ENCODE measurements around the gene RRAS2. TPM values are rescaled to one million over a fixed set of nuclear protein-coding genes. Genes with fewer than 3 reads are reported as not detected.

RRAS2 gene
- total RNA-seq, 2 donors from 2014 or later = 19.1 to 26.2 TPM

- ATAC-seq (peak; percentile 92), DNase-seq (peak; percentile 13 to 28 (median 15))
- no peak overlapping the region for H3K27ac Mint-ChIP-seq
- peak overlapping the region; percentile 81 for H3K4me3 Mint-ChIP-seq
- peaks cover 40% of the 10 kb centered on the region for H3K27me3 Mint-ChIP-seq
- H3K9me3 ChIP-seq (ENCODE audit: control insufficient read depth, low read length, poor library complexity, severe bottlenecking) = no peaks in the 10 kb centered on the region
- peaks cover 5% of the 10 kb centered on the region for H3K4me1 Mint-ChIP-seq
- peaks cover 2% of the 10 kb centered on the region for H3K36me3 Mint-ChIP-seq (ENCODE audit: low read depth)
These were observed 22.1 kb upstream of the RRAS2 start for GRCh38 chr11:14380947-14381561.

GRCh38 chr11:14380125-14380936 is 21.3 kb upstream of the RRAS2 start:
- Mint-ChIP-seq H3K4me1 (peaks cover 7% of the 10 kb centered on the region), H3K36me3 (ENCODE audit: low read depth) (peaks cover 2% of the 10 kb centered on the region), H3K27me3 (peaks cover 40% of the 10 kb centered on the region), H3K27ac (no peak overlapping the region), H3K4me3 (peak overlapping the region; percentile 81)
- DNase-seq (no peak), ATAC-seq (no peak)
- no peaks in the 10 kb centered on the region for H3K9me3 ChIP-seq (ENCODE audit: control insufficient read depth, low read length, poor library complexity, severe bottlenecking)

GRCh38 chr11:14378171-14378570 is 19.2 kb upstream of the RRAS2 start:
- Mint-ChIP-seq H3K4me3 (no peak overlapping the region), H3K36me3 (ENCODE audit: low read depth) (peaks cover 2% of the 10 kb centered on the region), H3K27ac (no peak overlapping the region), H3K4me1 (peaks cover 9% of the 10 kb centered on the region), H3K27me3 (peaks cover 40% of the 10 kb centered on the region)
- no peak for DNase-seq
- no peak for ATAC-seq
- H3K9me3 ChIP-seq (ENCODE audit: control insufficient read depth, low read length, poor library complexity, severe bottlenecking) = no peaks in the 10 kb centered on the region

- ATAC-seq = no peak
- peaks cover 9% of the 10 kb centered on the region for H3K4me1 Mint-ChIP-seq
- H3K9me3 ChIP-seq (ENCODE audit: control insufficient read depth, low read length, poor library complexity, severe bottlenecking) = no peaks in the 10 kb centered on the region
- H3K27ac Mint-ChIP-seq = no peak overlapping the region
- H3K4me3 Mint-ChIP-seq = no peak overlapping the region
- H3K27me3 Mint-ChIP-seq = peaks cover 34% of the 10 kb centered on the region
- DNase-seq = no peak
- peaks cover 2% of the 10 kb centered on the region for H3K36me3 Mint-ChIP-seq (ENCODE audit: low read depth)
These were observed 17.9 kb upstream of the RRAS2 start for GRCh38 chr11:14376920-14377319.

- H3K36me3 Mint-ChIP-seq (ENCODE audit: low read depth) = peaks cover 2% of the 10 kb centered on the region
- H3K4me1 Mint-ChIP-seq = peaks cover 3% of the 10 kb centered on the region
- no peak for ATAC-seq
- H3K9me3 ChIP-seq (ENCODE audit: control insufficient read depth, low read length, poor library complexity, severe bottlenecking) = no peaks in the 10 kb centered on the region
- no peak overlapping the region for H3K4me3 Mint-ChIP-seq
- DNase-seq = no peak
- no peak overlapping the region for H3K27ac Mint-ChIP-seq
- peaks cover 29% of the 10 kb centered on the region for H3K27me3 Mint-ChIP-seq
These were observed 16.2 kb upstream of the RRAS2 start for GRCh38 chr11:14374922-14375830.

- ATAC-seq (no peak), DNase-seq (no peak)
- no peaks in the 10 kb centered on the region for H3K9me3 ChIP-seq (ENCODE audit: control insufficient read depth, low read length, poor library complexity, severe bottlenecking)
- Mint-ChIP-seq H3K4me1 (peaks cover 3% of the 10 kb centered on the region), H3K36me3 (ENCODE audit: low read depth) (no peaks in the 10 kb centered on the region), H3K27me3 (peaks cover 21% of the 10 kb centered on the region), H3K4me3 (no peak overlapping the region), H3K27ac (no peak overlapping the region)
These were observed 15.1 kb upstream of the RRAS2 start for GRCh38 chr11:14373941-14374646.

GRCh38 chr11:14372011-14372410 is 13.0 kb upstream of the RRAS2 start:
- no peak for DNase-seq
- no peak overlapping the region for H3K4me3 Mint-ChIP-seq
- peaks cover 3% of the 10 kb centered on the region for H3K4me1 Mint-ChIP-seq
- H3K36me3 Mint-ChIP-seq (ENCODE audit: low read depth) = no peaks in the 10 kb centered on the region
- H3K27me3 Mint-ChIP-seq = peaks cover 5% of the 10 kb centered on the region
- ATAC-seq = no peak
- H3K27ac Mint-ChIP-seq = no peak overlapping the region
- H3K9me3 ChIP-seq (ENCODE audit: control insufficient read depth, low read length, poor library complexity, severe bottlenecking) = no peaks in the 10 kb centered on the region

DNA sequence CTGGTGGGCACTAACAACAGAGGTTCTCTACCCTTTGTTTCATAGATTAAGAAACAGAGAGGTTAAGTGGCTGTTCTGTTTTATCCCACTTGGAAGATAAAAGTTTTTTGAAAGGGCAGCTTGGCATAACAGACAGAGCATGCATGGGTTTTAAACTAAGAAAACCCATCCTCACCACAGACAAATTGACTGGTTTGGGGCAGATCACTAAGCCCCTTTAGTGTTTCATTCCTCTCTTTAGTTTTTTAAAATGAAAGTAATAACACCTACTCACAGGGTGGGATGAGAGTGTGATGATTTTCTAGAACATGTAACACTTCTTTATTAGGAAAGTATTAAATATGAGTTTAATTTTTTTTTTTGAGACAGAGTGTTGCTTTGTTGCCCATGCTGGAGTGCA is 12.3 kb upstream of the RRAS2 start:
- Mint-ChIP-seq H3K4me3 (no peak overlapping the region), H3K27ac (no peak overlapping the region), H3K27me3 (no peaks in the 10 kb centered on the region), H3K36me3 (ENCODE audit: low read depth) (no peaks in the 10 kb centered on the region), H3K4me1 (peaks cover 3% of the 10 kb centered on the region)
- no peak for ATAC-seq
- no peaks in the 10 kb centered on the region for H3K9me3 ChIP-seq (ENCODE audit: control insufficient read depth, low read length, poor library complexity, severe bottlenecking)
- no peak for DNase-seq

DNA sequence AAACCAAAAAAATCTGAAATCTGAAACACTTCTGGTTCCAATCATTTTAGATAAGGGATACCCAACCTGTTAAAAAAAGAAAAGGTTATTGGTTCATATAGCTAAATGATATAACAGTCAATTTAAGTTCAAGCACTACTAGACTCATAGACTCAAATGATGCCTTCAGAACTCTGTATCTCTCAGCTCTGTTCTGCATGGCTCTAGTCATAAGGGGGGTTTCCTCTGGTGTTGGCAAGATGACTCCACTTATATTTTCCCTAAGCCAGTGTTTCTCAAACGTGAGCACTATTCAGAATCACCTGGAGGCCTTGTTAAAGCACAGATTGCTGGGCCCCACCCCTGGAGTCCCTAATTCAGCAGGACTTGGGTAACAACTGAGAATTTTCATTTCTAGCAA is 11.5 kb upstream of the RRAS2 start:
- Mint-ChIP-seq H3K36me3 (ENCODE audit: low read depth) (no peaks in the 10 kb centered on the region), H3K4me1 (peaks cover 3% of the 10 kb centered on the region), H3K27ac (no peak overlapping the region), H3K27me3 (no peaks in the 10 kb centered on the region), H3K4me3 (no peak overlapping the region)
- ATAC-seq = no peak
- DNase-seq = no peak
- H3K9me3 ChIP-seq (ENCODE audit: control insufficient read depth, low read length, poor library complexity, severe bottlenecking) = no peaks in the 10 kb centered on the region

DNA sequence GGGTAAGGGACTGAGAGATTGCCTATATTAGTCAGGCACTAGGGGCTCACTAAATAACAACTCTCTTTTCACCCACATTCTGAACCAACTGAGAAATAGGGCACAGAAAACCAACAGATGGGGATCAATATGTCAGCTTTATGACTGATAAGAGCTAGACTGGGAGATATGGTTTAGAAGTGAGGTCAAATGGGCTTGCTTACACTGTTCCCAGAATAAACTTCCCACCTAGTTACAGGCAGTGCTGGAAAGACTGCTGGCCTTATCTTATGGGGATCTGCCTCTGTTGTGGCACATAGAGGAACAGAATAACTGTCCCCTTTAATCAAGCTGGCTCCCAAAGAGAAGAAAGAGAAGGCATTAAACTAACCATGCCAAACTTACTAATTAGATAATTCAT is 10.6 kb upstream of the RRAS2 start:
- DNase-seq = no peak
- H3K4me3 Mint-ChIP-seq = no peak overlapping the region
- H3K36me3 Mint-ChIP-seq (ENCODE audit: low read depth) = no peaks in the 10 kb centered on the region
- H3K27ac Mint-ChIP-seq = no peak overlapping the region
- no peaks in the 10 kb centered on the region for H3K9me3 ChIP-seq (ENCODE audit: control insufficient read depth, low read length, poor library complexity, severe bottlenecking)
- H3K4me1 Mint-ChIP-seq = no peaks in the 10 kb centered on the region
- H3K27me3 Mint-ChIP-seq = no peaks in the 10 kb centered on the region
- ATAC-seq = no peak

DNA sequence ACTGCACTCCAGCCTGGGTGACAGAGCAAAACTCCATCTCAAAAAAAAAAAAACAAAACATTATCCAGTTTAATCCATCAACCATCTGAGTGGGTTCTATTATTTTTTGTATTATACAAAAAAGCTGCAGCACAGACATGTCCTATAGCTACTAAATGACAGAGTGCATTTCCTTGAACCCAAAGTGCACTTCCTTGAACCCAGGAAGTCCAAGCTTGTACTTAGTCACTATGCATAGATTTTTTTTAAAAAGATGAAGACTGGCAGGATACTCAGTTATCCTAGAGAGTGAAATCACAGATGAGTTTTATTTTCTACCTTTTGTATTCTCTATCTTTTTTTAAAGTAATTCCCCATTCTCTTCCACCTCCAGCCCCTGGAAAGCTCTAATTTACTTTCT is 8.0 kb upstream of the RRAS2 start:
- Mint-ChIP-seq H3K4me3 (no peak overlapping the region), H3K27ac (no peak overlapping the region), H3K27me3 (no peaks in the 10 kb centered on the region), H3K4me1 (peaks cover 2% of the 10 kb centered on the region), H3K36me3 (ENCODE audit: low read depth) (no peaks in the 10 kb centered on the region)
- DNase-seq (no peak), ATAC-seq (no peak)
- H3K9me3 ChIP-seq (ENCODE audit: control insufficient read depth, low read length, poor library complexity, severe bottlenecking) = no peaks in the 10 kb centered on the region

- H3K4me1 Mint-ChIP-seq = peaks cover 8% of the 10 kb centered on the region
- H3K27me3 Mint-ChIP-seq = peaks cover 3% of the 10 kb centered on the region
- no peaks in the 10 kb centered on the region for H3K9me3 ChIP-seq (ENCODE audit: control insufficient read depth, low read length, poor library complexity, severe bottlenecking)
- ATAC-seq (no peak), DNase-seq (no peak)
- H3K27ac Mint-ChIP-seq = no peak overlapping the region
- no peaks in the 10 kb centered on the region for H3K36me3 Mint-ChIP-seq (ENCODE audit: low read depth)
- H3K4me3 Mint-ChIP-seq = no peak overlapping the region
These were observed 5.3 kb upstream of the RRAS2 start for GRCh38 chr11:14364322-14364721.

GRCh38 chr11:14362611-14363010 is 3.6 kb upstream of the RRAS2 start:
- Mint-ChIP-seq H3K27ac (no peak overlapping the region), H3K36me3 (ENCODE audit: low read depth) (peaks cover 3% of the 10 kb centered on the region), H3K27me3 (peaks cover 4% of the 10 kb centered on the region), H3K4me1 (peaks cover 15% of the 10 kb centered on the region), H3K4me3 (no peak overlapping the region)
- ATAC-seq (no peak), DNase-seq (no peak)
- no peaks in the 10 kb centered on the region for H3K9me3 ChIP-seq (ENCODE audit: control insufficient read depth, low read length, poor library complexity, severe bottlenecking)

Measured in T-helper 17 cell (primary cell).